Measurements from ENCODE around the gene YWHAH. TPM values are rescaled to one million over a fixed set of nuclear protein-coding genes. Genes with fewer than 3 reads are reported as not detected.

YWHAH gene
- total and polyA plus RNA-seq, 2 of the 8 experiments (the other 6 are each of a cell fraction or from before 2014, with no cell fraction given) = 146 to 247 TPM

- TF ChIP-seq CTCF (IDR thresholded peaks at IDR 0.05; ENCODE audit: control extremely low read depth in 1 of 3, insufficient read depth in 1 of 3, low read depth in 1 of 3, low read length in 3 of 3) (no peak), SUZ12 (IDR thresholded peaks at IDR 0.05; ENCODE audit: low read length) (no peak), CBX5 (IDR thresholded peaks at IDR 0.05; ENCODE audit: low read depth, low read length) (no peak), POLR2AphosphoS5 (IDR thresholded peaks at IDR 0.05; ENCODE audit: low read depth, low read length) (no peak), TCF12 (IDR thresholded peaks at IDR 0.05; ENCODE audit: low read depth, low read length) (no peak), GTF2F1 (IDR thresholded peaks at IDR 0.05; ENCODE audit: borderline replicate concordance, low read depth, low read length) (no peak), TBP (IDR thresholded peaks at IDR 0.05; ENCODE audit: low read depth, low read length) (no peak)
These were observed 55.8 kb downstream of the YWHAH start (continued) for GRCh38 chr22:32000181-32000580.

Measured in H1 (cell line).